HG02870 (cell line): ENCODE data around the gene IQGAP1.
"Not testable (repeated sequence)": the region's sequence is repeated elsewhere in the genome, so short reads cannot be mapped to it uniquely, and the experiment has no call there.

ENCODE experiments used
- ATAC-seq: cut with Tn5 transposase; IDR thresholded peaks from one replicate; pipeline ENCODE4 v1.9.1; 2021; ENCODE audit warnings: mild to moderate bottlenecking, moderate library complexity; ENCODE audit not compliant: unreplicated experiment

IQGAP1 gene

DNA sequence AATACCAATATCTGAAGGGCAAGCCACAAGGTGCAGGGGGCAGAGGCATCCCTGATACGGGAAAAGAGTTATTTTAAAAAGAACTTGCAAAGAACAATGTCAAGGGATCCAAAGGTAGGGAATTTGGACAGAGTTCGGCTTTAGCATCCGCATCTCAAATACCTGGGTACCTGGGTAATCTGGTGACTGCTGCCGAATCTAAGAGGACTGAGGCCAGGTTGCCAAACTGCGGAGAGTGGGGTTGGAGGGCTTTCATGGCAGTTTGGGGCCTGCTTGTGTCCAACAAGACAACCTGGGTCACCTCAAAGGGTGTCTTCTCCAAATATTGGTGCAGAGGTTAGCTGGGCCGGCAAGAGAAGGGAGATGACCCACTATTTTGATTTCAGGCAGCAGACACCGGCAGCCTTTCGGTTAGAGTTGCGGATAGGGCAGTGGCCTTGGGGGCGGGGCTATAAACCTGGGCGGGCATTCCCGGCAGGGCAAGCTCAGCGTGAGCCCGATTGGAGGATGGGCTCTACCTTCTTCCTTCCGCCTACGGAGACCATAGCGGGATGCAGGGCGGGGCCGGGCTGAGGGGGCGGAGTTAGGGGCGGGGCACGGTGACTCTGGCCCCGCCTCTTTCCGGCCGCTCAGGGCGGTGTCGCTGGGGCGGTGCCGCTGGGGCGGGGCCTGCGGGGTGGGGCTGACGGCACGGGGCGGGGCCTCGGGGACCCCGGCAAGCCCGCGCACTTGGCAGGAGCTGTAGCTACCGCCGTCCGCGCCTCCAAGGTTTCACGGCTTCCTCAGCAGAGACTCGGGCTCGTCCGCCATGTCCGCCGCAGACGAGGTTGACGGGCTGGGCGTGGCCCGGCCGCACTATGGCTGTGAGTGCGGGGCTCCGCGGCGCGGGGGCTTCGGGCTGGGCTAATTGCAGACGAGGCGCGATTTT is at the start of gene IQGAP1:
IQGAP1 (plus strand) TSS at position 709 of the 928 bp plus-strand sequence; CDS start at position 809, 100 bp downstream.
- peak; percentile 94 for ATAC-seq

- no peak for ATAC-seq
Measured at GRCh38 chr15:90338532-90338931, 49.5 kb upstream of the IQGAP1 start.

DNA sequence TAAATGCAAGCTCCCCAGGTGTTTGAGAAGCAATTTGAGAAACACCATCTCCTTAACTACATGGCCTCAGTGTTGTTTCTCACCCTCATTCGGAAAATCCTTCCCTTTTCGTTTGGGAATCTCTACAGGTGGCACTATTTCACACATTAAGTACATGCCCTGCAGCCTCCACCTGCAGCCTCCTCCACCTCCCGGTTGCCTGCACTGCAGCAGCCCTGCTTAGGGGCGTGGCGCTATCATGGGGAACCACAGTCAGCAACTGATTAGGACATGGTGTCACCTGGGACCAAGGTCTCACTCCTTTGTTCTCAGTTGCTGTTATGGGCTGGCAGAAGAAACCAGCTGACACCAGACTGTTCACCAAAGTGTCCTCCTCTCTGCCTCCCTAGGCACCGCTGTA is 47.7 kb upstream of the IQGAP1 start:
- no peak for ATAC-seq

DNA sequence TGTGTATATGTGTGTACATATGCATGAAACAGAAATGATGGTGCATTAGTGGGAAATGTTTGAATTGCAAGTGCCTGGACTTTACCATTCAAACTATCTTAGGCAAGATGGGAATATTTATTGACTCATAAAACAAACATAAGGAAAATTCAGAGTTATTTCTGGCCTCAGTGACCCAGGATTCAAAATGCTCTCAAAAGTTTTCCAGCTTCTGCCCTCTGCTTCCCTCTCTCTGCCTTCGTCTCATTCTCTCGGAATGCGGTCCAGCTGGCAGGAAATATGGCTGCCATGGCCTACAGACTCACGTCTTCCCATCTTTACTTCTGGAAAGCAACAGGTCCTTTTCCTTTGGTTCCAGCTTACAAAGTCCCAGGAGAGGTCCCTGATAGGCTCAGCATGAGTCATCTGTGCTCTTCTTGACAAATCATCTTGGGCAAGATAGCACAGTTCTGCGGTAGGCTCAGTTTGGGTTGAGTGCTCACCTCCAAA is 44.7 kb upstream of the IQGAP1 start:
- no peak for ATAC-seq

DNA sequence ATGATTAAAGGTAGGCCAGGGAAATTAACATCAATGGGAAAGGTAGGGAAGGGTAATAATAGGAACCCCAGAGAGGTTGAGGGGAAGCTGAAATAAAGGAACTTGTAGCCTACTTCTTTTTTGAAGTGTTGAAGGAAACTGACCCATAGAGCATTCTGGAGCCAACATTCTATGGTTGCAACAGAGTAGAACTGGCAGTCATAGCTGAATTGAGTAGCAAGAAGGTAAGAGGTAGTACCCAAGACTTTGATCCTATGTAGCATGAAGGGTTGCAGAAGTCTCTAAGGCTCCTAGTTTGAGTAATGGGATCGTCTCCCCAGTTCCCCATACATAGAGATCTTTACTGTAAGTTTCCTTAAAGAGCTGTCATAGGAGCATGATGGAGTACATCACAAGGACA is 43.4 kb upstream of the IQGAP1 start:
- no peak for ATAC-seq

- no peak for ATAC-seq
Measured at GRCh38 chr15:90345857-90346256, 42.2 kb upstream of the IQGAP1 start.

GRCh38 chr15:90347431-90348065 is 40.5 kb upstream of the IQGAP1 start:
- not testable (repeated sequence) for ATAC-seq

DNA sequence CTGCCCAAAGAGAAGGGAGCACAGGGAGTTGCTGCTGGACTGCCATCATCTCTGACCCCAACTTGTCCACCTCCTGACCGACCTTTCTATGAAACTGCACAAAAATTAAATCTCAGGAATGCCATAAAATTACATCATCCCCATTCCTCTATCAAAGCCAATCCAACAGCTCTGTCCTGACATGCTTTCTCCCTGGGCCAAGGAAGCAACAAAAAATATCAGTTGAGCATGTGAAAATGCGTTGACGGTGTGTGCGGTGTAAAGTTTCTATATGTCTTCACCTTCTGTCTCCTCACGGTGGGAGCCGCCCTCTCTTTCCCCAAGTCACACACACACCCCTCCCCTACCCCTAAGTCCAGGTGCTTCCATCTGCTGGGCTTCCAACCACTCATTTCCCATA is 39.6 kb upstream of the IQGAP1 start:
- ATAC-seq, result no peak

GRCh38 chr15:90349072-90349471 is 39.0 kb upstream of the IQGAP1 start:
- no peak for ATAC-seq

- ATAC-seq, result no peak
Measured at GRCh38 chr15:90349821-90350220, 38.2 kb upstream of the IQGAP1 start.

GRCh38 chr15:90351479-90352106 is 36.4 kb upstream of the IQGAP1 start:
- ATAC-seq, result peak; percentile 6

- peak; percentile 99 for ATAC-seq
Measured at GRCh38 chr15:90352107-90352893, 35.7 kb upstream of the IQGAP1 start, which contains the start of gene ZNF774. TSS of gene ZNF774 (plus strand) at chr15:90352284. CDS start at chr15:90354661, 2,377 bp downstream.

DNA sequence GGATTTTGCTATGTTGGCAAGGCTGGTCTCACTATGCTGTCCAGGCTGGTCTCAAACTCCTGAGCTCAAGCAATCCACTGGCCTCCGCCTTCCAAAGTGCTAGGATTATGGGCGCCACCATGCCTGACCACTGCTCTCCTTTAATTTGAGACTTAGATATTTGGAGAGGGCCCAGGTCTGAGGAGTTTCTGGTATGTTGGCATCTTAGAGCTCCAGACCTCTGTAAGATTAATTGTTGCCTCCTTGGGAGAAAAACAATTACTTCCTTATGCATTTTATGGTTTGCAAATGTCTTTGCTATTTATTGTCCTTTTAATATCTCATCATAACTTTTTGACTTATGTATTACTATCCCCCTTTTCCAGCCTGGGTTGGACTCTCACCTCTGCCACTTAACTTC is 33.1 kb upstream of the IQGAP1 start:
- no peak for ATAC-seq

DNA sequence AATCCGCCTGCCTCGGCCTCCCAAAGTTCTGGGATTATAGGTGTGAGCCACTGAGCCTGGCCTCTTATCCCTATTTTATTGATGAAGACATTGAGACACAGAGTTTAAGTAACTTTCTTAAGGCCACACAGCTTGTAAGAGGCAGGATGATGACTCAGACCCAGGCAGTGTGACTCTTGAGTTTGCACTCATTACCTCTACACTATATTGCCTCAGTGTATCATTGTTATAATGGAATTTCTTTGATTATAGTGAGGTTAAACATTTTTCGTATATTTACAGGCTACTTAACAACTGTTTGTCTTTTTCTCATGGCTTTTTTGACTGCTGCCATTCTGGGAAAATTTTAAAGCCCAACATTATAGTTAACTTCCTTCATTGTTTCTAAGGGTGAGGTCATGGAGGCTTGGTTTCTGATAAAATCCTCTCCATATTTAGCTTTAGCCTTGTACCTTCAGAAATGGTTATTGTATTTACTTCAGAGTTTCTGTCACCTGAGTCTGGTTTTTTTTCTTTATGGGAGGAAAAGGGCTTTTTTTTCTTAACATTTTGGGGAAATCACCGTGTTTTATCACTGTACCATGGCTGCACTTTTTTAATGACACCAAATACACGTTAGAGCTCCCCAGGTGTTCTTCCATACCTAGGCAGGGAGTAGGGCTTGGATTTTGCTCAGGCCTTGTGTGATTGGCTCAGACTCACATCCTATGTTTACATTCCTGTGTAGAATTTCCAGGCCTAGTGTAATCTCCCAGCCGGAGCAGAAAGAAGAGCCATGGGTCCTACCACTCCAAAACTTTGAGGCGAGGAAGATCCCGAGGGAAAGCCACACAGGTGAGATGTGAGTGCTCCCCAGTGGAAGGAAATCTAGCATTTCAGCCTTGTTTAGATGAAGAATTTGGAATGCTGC is 29.7 kb upstream of the IQGAP1 start:
- no peak for ATAC-seq

DNA sequence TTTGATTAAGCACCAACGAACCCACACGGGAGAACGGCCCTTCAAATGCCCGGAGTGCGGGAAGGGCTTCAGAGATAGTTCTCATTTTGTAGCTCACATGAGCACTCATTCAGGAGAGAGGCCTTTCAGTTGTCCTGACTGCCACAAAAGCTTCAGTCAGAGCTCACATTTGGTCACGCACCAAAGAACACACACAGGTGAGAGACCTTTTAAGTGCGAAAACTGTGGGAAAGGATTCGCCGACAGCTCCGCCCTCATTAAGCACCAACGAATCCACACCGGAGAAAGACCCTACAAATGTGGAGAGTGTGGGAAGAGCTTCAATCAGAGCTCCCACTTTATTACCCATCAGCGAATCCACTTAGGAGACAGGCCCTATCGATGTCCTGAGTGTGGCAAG is 27.3 kb upstream of the IQGAP1 start:
- ATAC-seq, result no peak

DNA sequence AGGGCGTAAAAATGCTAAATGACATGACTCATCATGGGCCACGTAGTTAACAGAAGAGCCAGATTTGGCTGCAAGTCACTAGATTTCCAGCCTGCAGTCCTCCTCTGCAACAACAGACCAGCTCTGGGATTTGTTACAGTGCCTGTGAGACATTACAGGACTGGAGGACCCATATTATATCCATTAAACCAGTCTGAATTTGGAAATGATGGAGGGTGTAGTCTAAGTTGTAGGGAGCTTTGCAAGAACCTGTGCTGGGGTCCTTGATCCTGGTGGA is 25.2 kb upstream of the IQGAP1 start:
- ATAC-seq, result no peak

DNA sequence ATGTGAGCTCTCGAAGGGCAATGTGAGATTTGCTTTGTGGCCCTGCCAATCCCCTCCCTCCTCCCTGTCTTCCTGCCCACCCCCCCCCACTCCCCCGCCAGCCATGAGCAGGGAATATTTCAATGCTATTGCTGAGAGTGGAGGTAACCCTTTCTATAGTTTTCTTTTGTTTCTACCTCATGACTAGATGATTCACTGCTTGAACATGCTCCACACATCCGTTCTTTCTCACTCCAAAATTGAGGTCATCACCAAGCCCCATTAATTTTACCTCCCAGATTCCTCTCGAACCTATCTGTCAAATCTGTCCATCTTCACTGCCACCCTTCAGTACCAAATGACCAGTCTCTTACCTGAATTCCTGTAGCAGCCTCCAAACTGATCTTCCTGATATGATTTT is 23.8 kb upstream of the IQGAP1 start:
- ATAC-seq, result no peak

- no peak for ATAC-seq
Measured at GRCh38 chr15:90365414-90366055, 22.5 kb upstream of the IQGAP1 start.

DNA sequence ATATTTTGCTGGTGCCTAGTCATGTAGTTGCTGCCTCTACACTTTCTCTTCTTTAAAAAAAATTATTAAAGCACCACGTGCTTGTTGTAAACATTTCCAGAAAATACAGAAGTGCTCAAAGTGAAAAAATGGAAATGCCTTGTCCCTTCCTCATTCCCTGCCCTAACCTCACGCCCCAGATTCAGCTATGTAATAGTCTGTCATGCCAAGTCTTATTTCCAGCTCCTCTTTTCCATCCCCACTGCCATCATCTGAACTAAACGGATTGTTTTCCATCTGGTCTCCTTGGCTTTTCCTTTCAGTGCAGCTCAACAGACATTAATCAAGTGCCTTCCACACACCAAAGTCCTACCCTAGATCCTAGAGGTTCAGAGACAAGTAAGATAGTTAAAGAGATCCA is 20.5 kb upstream of the IQGAP1 start:
- ATAC-seq, result no peak
